ENCODE results near the gene MAST2. TPM values are rescaled to one million over a fixed set of nuclear protein-coding genes. Genes with fewer than 3 reads are reported as not detected.

The MAST2 gene
- total RNA-seq, 1 experiment from 2014 or later = 36.2 TPM

DNA sequence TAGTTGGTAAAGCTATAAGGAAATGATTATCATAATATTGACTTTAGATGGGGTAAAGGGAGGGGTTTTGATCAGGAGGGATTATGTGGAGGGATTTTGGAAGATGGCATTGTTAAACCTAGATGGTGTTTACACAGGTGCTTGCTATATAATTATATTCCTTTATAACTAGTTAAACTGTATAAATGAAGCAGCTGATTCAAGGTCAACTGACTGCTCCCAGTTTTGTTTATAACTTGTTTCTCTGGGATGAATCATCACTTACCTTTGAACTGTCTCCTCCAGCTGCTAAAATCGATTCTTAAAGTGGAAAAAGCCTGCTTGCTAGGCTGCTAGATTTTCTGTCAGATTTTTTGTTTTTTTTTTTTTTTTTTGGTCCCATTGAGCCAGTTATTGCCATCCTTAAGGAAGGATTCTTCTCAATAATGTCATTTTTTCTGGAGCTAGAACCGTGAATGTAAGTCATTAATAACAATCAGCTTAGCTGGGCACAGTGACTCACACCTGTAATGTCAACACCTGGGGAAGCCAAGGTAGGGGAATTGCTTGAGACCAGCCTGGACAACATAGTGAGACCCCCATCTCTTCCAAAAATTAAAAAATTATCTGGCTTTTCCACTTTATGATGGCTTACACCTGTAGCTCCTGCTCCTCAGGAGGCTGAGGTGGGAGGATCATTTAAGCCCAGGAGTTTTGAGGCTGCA lies 175.8 kb downstream of the MAST2 start:
- H3K36me3 Mint-ChIP-seq (ENCODE audit: insufficient read depth, unreplicated experiment) = peaks cover 11% of the 10 kb centered on the region
- TF ChIP-seq, protein P1, sequence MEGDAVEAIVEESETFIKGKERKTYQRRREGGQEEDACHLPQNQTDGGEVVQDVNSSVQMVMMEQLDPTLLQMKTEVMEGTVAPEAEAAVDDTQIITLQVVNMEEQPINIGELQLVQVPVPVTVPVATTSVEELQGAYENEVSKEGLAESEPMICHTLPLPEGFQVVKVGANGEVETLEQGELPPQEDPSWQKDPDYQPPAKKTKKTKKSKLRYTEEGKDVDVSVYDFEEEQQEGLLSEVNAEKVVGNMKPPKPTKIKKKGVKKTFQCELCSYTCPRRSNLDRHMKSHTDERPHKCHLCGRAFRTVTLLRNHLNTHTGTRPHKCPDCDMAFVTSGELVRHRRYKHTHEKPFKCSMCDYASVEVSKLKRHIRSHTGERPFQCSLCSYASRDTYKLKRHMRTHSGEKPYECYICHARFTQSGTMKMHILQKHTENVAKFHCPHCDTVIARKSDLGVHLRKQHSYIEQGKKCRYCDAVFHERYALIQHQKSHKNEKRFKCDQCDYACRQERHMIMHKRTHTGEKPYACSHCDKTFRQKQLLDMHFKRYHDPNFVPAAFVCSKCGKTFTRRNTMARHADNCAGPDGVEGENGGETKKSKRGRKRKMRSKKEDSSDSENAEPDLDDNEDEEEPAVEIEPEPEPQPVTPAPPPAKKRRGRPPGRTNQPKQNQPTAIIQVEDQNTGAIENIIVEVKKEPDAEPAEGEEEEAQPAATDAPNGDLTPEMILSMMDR (IDR thresholded peaks at IDR 0.05; ENCODE audit: unreplicated experiment) = no peak
- BruUV-seq (replicated peaks) = no TSS peak
- CTCF ChIA-PET = interaction anchor here (0.6 to 1.3 kb wide), 6 partner anchors 22 to 1347 kb away, joined by 3 to 6 read pairs (median 4); no protein-coding TSS in a partner anchor
- peak; percentile 9 for DNase-seq
- H3K27ac Mint-ChIP-seq (ENCODE audit: unreplicated experiment) = peak overlapping the region; percentile 68
- intact Hi-C loops (cut with micrococcal nuclease; ENCODE audit: unreplicated experiment) = no loop called here
- H3K9me3 Mint-ChIP-seq (ENCODE audit: low read depth, unreplicated experiment) = no peaks in the 10 kb centered on the region
- peak overlapping the region; percentile 22 for H3K4me3 Mint-ChIP-seq (ENCODE audit: low read depth, unreplicated experiment)
- H3K27me3 Mint-ChIP-seq (ENCODE audit: unreplicated experiment) = no peaks in the 10 kb centered on the region
- peaks cover 15% of the 10 kb centered on the region for H3K4me1 Mint-ChIP-seq (ENCODE audit: low read depth, unreplicated experiment)

DNA sequence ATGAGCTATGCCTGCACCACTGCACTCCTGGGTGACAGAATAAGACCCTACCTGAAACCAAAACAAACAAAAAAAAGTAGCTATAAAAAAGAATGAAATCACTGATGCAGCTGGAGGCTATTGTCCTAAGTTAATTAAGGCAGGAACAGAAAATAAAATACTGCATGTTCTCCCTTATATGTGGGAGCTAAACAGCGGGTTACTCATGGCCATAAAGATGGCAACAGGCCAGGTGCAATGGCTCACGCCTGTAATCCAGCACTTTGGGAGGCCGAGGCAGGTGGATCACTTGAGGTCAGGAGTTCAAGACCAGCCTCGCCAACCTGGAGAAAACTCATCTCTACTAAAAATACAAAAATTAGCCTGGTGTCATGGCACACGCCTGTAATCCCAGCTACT lies 176.4 kb downstream of the MAST2 start:
- intact Hi-C loops (cut with micrococcal nuclease; ENCODE audit: unreplicated experiment) = no loop called here
- H3K9me3 Mint-ChIP-seq (ENCODE audit: low read depth, unreplicated experiment) = no peaks in the 10 kb centered on the region
- H3K36me3 Mint-ChIP-seq (ENCODE audit: insufficient read depth, unreplicated experiment) = peaks cover 11% of the 10 kb centered on the region
- H3K4me3 Mint-ChIP-seq (ENCODE audit: low read depth, unreplicated experiment) = no peak overlapping the region
- TF ChIP-seq, protein P1 (IDR thresholded peaks at IDR 0.05; ENCODE audit: unreplicated experiment) = no peak
- CTCF ChIA-PET = interaction anchor here (0.7 to 1.3 kb wide), 4 partner anchors 25 to 264 kb away, joined by 3 to 6 read pairs (median 5); no protein-coding TSS in a partner anchor
- H3K27ac Mint-ChIP-seq (ENCODE audit: unreplicated experiment) = no peak overlapping the region
- no peaks in the 10 kb centered on the region for H3K27me3 Mint-ChIP-seq (ENCODE audit: unreplicated experiment)
- peaks cover 15% of the 10 kb centered on the region for H3K4me1 Mint-ChIP-seq (ENCODE audit: low read depth, unreplicated experiment)
- no peak for DNase-seq
- BruUV-seq (replicated peaks) = no TSS peak

DNA sequence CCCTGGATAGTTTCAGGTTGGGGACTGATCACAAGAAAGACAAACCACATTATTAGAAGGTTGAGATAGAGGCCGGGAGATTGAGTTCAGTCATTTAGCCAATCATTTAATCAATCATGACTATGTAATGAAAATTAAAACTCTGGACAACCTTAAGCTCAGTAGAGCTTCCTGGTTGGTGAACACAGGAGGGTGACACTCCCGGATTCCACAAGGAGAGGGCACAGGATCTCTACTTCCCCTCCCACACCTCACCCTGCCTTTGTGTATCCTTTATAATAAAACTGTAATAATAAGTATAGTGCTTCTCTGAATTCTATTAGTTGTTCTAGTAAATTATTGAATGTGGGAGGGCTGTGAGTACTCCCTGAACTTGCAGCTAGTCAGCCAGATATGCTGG lies 178.9 kb downstream of the MAST2 start:
- H3K27ac Mint-ChIP-seq (ENCODE audit: unreplicated experiment) = no peak overlapping the region
- intact Hi-C loops (cut with micrococcal nuclease; ENCODE audit: unreplicated experiment) = no loop called here
- peaks cover 15% of the 10 kb centered on the region for H3K4me1 Mint-ChIP-seq (ENCODE audit: low read depth, unreplicated experiment)
- TF ChIP-seq, protein P1 (IDR thresholded peaks at IDR 0.05; ENCODE audit: unreplicated experiment) = no peak
- H3K36me3 Mint-ChIP-seq (ENCODE audit: insufficient read depth, unreplicated experiment) = peaks cover 11% of the 10 kb centered on the region
- DNase-seq = no peak
- no peaks in the 10 kb centered on the region for H3K27me3 Mint-ChIP-seq (ENCODE audit: unreplicated experiment)
- CTCF ChIA-PET = no interaction called here
- BruUV-seq (replicated peaks) = no TSS peak
- no peaks in the 10 kb centered on the region for H3K9me3 Mint-ChIP-seq (ENCODE audit: low read depth, unreplicated experiment)
- no peak overlapping the region for H3K4me3 Mint-ChIP-seq (ENCODE audit: low read depth, unreplicated experiment)

DNA sequence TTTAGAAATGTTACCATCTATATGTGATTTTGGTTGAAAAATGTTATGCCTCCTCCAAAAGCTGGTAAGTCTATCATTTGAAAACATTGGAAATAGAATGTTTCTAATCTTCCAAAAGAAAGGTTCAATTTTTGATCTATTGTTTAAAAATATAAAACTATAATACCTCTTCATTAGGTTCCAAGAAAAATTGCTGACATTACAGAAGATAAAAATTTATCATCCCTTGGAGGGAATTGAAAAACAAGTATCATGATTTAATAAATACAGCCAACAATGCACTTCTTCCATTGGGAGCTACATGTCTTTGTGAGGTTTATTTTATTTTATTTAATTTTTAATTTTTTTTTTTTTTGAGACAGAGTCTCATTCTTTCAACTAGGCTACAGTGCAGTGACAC lies 180.6 kb downstream of the MAST2 start:
- H3K4me3 Mint-ChIP-seq (ENCODE audit: low read depth, unreplicated experiment) = no peak overlapping the region
- intact Hi-C loops (cut with micrococcal nuclease; ENCODE audit: unreplicated experiment) = no loop called here
- H3K9me3 Mint-ChIP-seq (ENCODE audit: low read depth, unreplicated experiment) = no peaks in the 10 kb centered on the region
- H3K27ac Mint-ChIP-seq (ENCODE audit: unreplicated experiment) = no peak overlapping the region
- no TSS peak for BruUV-seq (replicated peaks)
- no peaks in the 10 kb centered on the region for H3K27me3 Mint-ChIP-seq (ENCODE audit: unreplicated experiment)
- H3K36me3 Mint-ChIP-seq (ENCODE audit: insufficient read depth, unreplicated experiment) = peaks cover 7% of the 10 kb centered on the region
- TF ChIP-seq, protein P1 (IDR thresholded peaks at IDR 0.05; ENCODE audit: unreplicated experiment) = no peak
- CTCF ChIA-PET = no interaction called here
- H3K4me1 Mint-ChIP-seq (ENCODE audit: low read depth, unreplicated experiment) = peaks cover 7% of the 10 kb centered on the region
- no peak for DNase-seq

Measured in Calu3 (cell line).